Measurements from ENCODE around the gene NADK2. TPM values are rescaled to one million over a fixed set of nuclear protein-coding genes. Genes with fewer than 3 reads are reported as not detected.

The NADK2 gene
- total and polyA plus RNA-seq, 2 donors from 2014 or later = 15.4 to 27.9 TPM

- intact Hi-C loops (cut with DNase I) = no loop called here
- Histone ChIP-seq H3K27ac (ENCODE audit: low read depth in 2 of 2, low read length in 2 of 2) (no peak overlapping the region), H3K9ac (ENCODE audit: low read length in 3 of 3) (no peak overlapping the region), H3K9me3 (ENCODE audit: control insufficient read depth in 2 of 3, insufficient read depth in 1 of 3, low read length in 3 of 3) (no peaks in the 10 kb centered on the region), H3K4me1 (ENCODE audit: control insufficient read depth in 2 of 3, insufficient read depth in 2 of 3, low read depth in 1 of 3, low read length in 3 of 3) (no peaks in the 10 kb centered on the region), H3K36me3 (ENCODE audit: control insufficient read depth in 2 of 3, insufficient read depth in 3 of 3, low read length in 3 of 3) (peaks cover 0 to 25% (median 10%) of the 10 kb centered on the region in 3 donors), H3K4me3 (ENCODE audit: low read length in 3 of 3) (no peak overlapping the region), H3K27me3 (ENCODE audit: control insufficient read depth, insufficient read depth, low read length) (no peaks in the 10 kb centered on the region)
- FAIRE-seq (no peak), DNase-seq (no peak)
- no peak for TF ChIP-seq CTCF (IDR thresholded peaks at IDR 0.05; ENCODE audit: borderline replicate concordance, extremely low read depth, insufficient read depth)
These were observed 19.1 kb downstream of the NADK2 start for GRCh38 chr5:36222620-36223019.

- FAIRE-seq = no peak
These were observed 23.7 kb downstream of the NADK2 start for GRCh38 chr5:36217988-36218387.

GRCh38 chr5:36217567-36217966 lies 24.2 kb downstream of the NADK2 start:
- Histone ChIP-seq H3K36me3 (ENCODE audit: control insufficient read depth in 2 of 3, insufficient read depth in 3 of 3, low read length in 3 of 3) (peaks cover 8 to 15% (median 8%) of the 10 kb centered on the region in 3 donors), H3K4me3 (ENCODE audit: low read length in 3 of 3) (no peak overlapping the region), H3K9me3 (ENCODE audit: control insufficient read depth in 2 of 3, insufficient read depth in 1 of 3, low read length in 3 of 3) (no peaks in the 10 kb centered on the region), H3K4me1 (ENCODE audit: control insufficient read depth in 2 of 3, insufficient read depth in 2 of 3, low read depth in 1 of 3, low read length in 3 of 3) (no peaks in the 10 kb centered on the region), H3K27ac (ENCODE audit: low read depth in 2 of 2, low read length in 2 of 2) (no peak overlapping the region), H3K9ac (ENCODE audit: low read length in 3 of 3) (no peak overlapping the region), H3K27me3 (ENCODE audit: control insufficient read depth, insufficient read depth, low read length) (no peaks in the 10 kb centered on the region)
- no peak for DNase-seq
- FAIRE-seq = no peak
- no peak for TF ChIP-seq CTCF (IDR thresholded peaks at IDR 0.05; ENCODE audit: borderline replicate concordance, extremely low read depth, insufficient read depth)
- intact Hi-C loops (cut with DNase I) = no loop called here

More at GRCh38 chr5:36217988-36218387, 23.7 kb downstream of the NADK2 start:
- H3K4me1 ChIP-seq (ENCODE audit: control insufficient read depth in 2 of 3, insufficient read depth in 2 of 3, low read depth in 1 of 3, low read length in 3 of 3) = no peaks in the 10 kb centered on the region
- no peaks in the 10 kb centered on the region for H3K9me3 ChIP-seq (ENCODE audit: control insufficient read depth in 2 of 3, insufficient read depth in 1 of 3, low read length in 3 of 3)
- peaks cover 4 to 19% (median 8%) of the 10 kb centered on the region in 3 donors for H3K36me3 ChIP-seq (ENCODE audit: control insufficient read depth in 2 of 3, insufficient read depth in 3 of 3, low read length in 3 of 3)
- H3K4me3 ChIP-seq (ENCODE audit: low read length in 3 of 3) = no peak overlapping the region
- DNase-seq = no peak
- H3K27me3 ChIP-seq (ENCODE audit: control insufficient read depth, insufficient read depth, low read length) = no peaks in the 10 kb centered on the region
- intact Hi-C loops (cut with DNase I) = no loop called here
- TF ChIP-seq CTCF (IDR thresholded peaks at IDR 0.05; ENCODE audit: borderline replicate concordance, extremely low read depth, insufficient read depth) = no peak
- no peak overlapping the region for H3K9ac ChIP-seq (ENCODE audit: low read length in 3 of 3)
- no peak overlapping the region for H3K27ac ChIP-seq (ENCODE audit: low read depth in 2 of 2, low read length in 2 of 2)

GRCh38 chr5:36215910-36216309 lies 25.8 kb downstream of the NADK2 start:
- no peaks in the 10 kb centered on the region for H3K27me3 ChIP-seq (ENCODE audit: control insufficient read depth, insufficient read depth, low read length)
- FAIRE-seq = no peak
- no peak overlapping the region for H3K9ac ChIP-seq (ENCODE audit: low read length in 3 of 3)
- no peak for TF ChIP-seq CTCF (IDR thresholded peaks at IDR 0.05; ENCODE audit: borderline replicate concordance, extremely low read depth, insufficient read depth)
- H3K9me3 ChIP-seq (ENCODE audit: control insufficient read depth in 2 of 3, insufficient read depth in 1 of 3, low read length in 3 of 3) = no peaks in the 10 kb centered on the region
- peaks cover 5 to 8% (median 8%) of the 10 kb centered on the region in 3 donors for H3K36me3 ChIP-seq (ENCODE audit: control insufficient read depth in 2 of 3, insufficient read depth in 3 of 3, low read length in 3 of 3)
- H3K27ac ChIP-seq (ENCODE audit: low read depth in 2 of 2, low read length in 2 of 2) = no peak overlapping the region
- intact Hi-C loops (cut with DNase I) = no loop called here
- no peaks in the 10 kb centered on the region for H3K4me1 ChIP-seq (ENCODE audit: control insufficient read depth in 2 of 3, insufficient read depth in 2 of 3, low read depth in 1 of 3, low read length in 3 of 3)
- H3K4me3 ChIP-seq (ENCODE audit: low read length in 3 of 3) = no peak overlapping the region
- no peak for DNase-seq
